GM23338 (cell line): ENCODE results near the gene PSMD8. TPM values are rescaled to one million over a fixed set of nuclear protein-coding genes. Genes with fewer than 3 reads are reported as not detected.

Source experiments
- ATAC-seq: fragments of 200-7000 bp; cut with Tn5 transposase; 3 replicates; pipeline ENCODE4 v1.9.1; 2020
- DNase-seq: peaks from one replicate; pipeline ENCODE4 v3.0.0-alpha.2; 2015; ENCODE audit warnings: low spot score
- H2AFZ ChIP-seq: fragments of 200-600 bp; sonication (generic); 2 replicates; pipeline ENCODE4 v1.8.0; 2016; ENCODE audit warnings: antibody characterized with exemption, mild to moderate bottlenecking, moderate library complexity
- H3F3A ChIP-seq: fragments of 200-600 bp; sonication (generic); replicated peaks from 2 replicates; pipeline ENCODE4 v1.8.0; 2017; ENCODE audit warnings: antibody characterized with exemption, mixed run types, low read depth
- H3K27ac ChIP-seq: fragments of 200-600 bp; sonication (generic); 2 replicates; pipeline ENCODE4 v1.6.1; 2016; ENCODE audit warnings: low read depth
- H3K27me3 ChIP-seq: fragments of 200-600 bp; sonication (generic); 2 replicates; pipeline ENCODE4 v1.8.0; 2016; ENCODE audit warnings: mild to moderate bottlenecking, mixed run types, moderate library complexity; ENCODE audit not compliant: insufficient read depth
- H3K36me3 ChIP-seq: fragments of 200-600 bp; sonication (generic); 2 replicates; pipeline ENCODE4 v1.8.0; 2016; ENCODE audit warnings: mild to moderate bottlenecking; ENCODE audit not compliant: insufficient read depth
- H3K4me1 ChIP-seq: fragments of 200-600 bp; sonication (generic); 2 replicates; pipeline ENCODE4 v1.8.0; 2016; ENCODE audit warnings: mild to moderate bottlenecking, moderate library complexity; ENCODE audit not compliant: insufficient read depth
- H3K4me2 ChIP-seq: fragments of 200-600 bp; sonication (generic); 2 replicates; pipeline ENCODE4 v1.7.1; 2017; ENCODE audit warnings: mixed run types
- H3K4me3 ChIP-seq: fragments of 200-600 bp; sonication (generic); 2 replicates; pipeline ENCODE4 v1.6.1; 2016; ENCODE audit warnings: mixed run types
- H3K79me2 ChIP-seq: fragments of 200-600 bp; sonication (generic); replicated peaks from 2 replicates; pipeline ENCODE4 v1.8.0; 2017; ENCODE audit warnings: mild to moderate bottlenecking; ENCODE audit not compliant: insufficient read depth
- H3K9me2 ChIP-seq: fragments of 200-600 bp; sonication (generic); 2 replicates; pipeline ENCODE4 v1.8.0; 2017; ENCODE audit not compliant: insufficient read depth
- H4K20me1 ChIP-seq: fragments of 200-600 bp; sonication (generic); replicated peaks from 2 replicates; pipeline ENCODE4 v1.8.0; 2017; ENCODE audit warnings: mild to moderate bottlenecking; ENCODE audit not compliant: insufficient read depth
- H3K27ac Mint-ChIP-seq: 2 replicates; pipeline ENCODE4 v1.8.0; 2020; ENCODE audit warnings: inconsistent platforms, mild to moderate bottlenecking, moderate library complexity, mixed read lengths
- H3K27me3 Mint-ChIP-seq: 3 replicates; pipeline ENCODE4 v1.8.0; 2022; ENCODE audit warnings: low read depth, mild to moderate bottlenecking, moderate library complexity, mixed read lengths, inconsistent platforms; ENCODE audit not compliant: insufficient read depth, poor library complexity
- H3K36me3 Mint-ChIP-seq: 3 replicates; pipeline ENCODE4 v1.8.0; 2021; ENCODE audit warnings: low read depth, mild to moderate bottlenecking, inconsistent platforms, moderate library complexity, mixed read lengths
- H3K4me1 Mint-ChIP-seq: 3 replicates; pipeline ENCODE4 v1.8.0; 2020; ENCODE audit warnings: mild to moderate bottlenecking, inconsistent platforms, mixed read lengths
- H3K4me3 Mint-ChIP-seq: 3 replicates; pipeline ENCODE4 v1.8.0; 2021; ENCODE audit warnings: moderate library complexity, mild to moderate bottlenecking, inconsistent platforms, mixed read lengths
- H3K9me3 Mint-ChIP-seq: 3 replicates; pipeline ENCODE4 v1.8.0; 2020; ENCODE audit warnings: moderate library complexity, mild to moderate bottlenecking, inconsistent platforms, mixed read lengths
- CREB1 ChIP-seq: fragments of 250-450 bp; sonication (Bioruptor Pico); IDR thresholded peaks from 2 replicates; pipeline ENCODE4 v1.5.0; 2020; ENCODE audit warnings: low read depth, mild to moderate bottlenecking, moderate library complexity
- CTCF ChIP-seq, 2 experiments: fragments of 200-600 bp in 1 of 2; sonication (generic) in 1 of 2; conservative IDR thresholded peaks; 2 replicates each; pipeline versions ENCODE4 v1.5.1 to v1.6.1; 2016 to 2017; ENCODE audit warnings: antibody characterized with exemption in 2 of 2, low read depth in 2 of 2, mild to moderate bottlenecking in 2 of 2, moderate library complexity in 1 of 2
- ETS1 ChIP-seq: IDR thresholded peaks from 2 replicates; pipeline ENCODE4 v1.6.1; 2016; ENCODE audit warnings: antibody characterized with exemption
- EZH2 ChIP-seq: fragments of 200-600 bp; sonication (generic); IDR thresholded peaks from one replicate; pipeline ENCODE4 v1.8.0; 2017; ENCODE audit warnings: antibody characterized with exemption, mild to moderate bottlenecking, low read depth; ENCODE audit not compliant: unreplicated experiment
- EZH2phosphoT487 ChIP-seq: fragments of 200-600 bp; sonication (generic); IDR thresholded peaks from one replicate; pipeline ENCODE4 v1.8.1; 2018; ENCODE audit warnings: antibody characterized with exemption; ENCODE audit not compliant: unreplicated experiment
- JUNB ChIP-seq: IDR thresholded peaks from one replicate; pipeline ENCODE4 v1.6.1; 2016; ENCODE audit warnings: antibody characterized with exemption; ENCODE audit not compliant: unreplicated experiment
- NANOG ChIP-seq: IDR thresholded peaks from 2 replicates; pipeline ENCODE4 v1.6.1; 2016; ENCODE audit warnings: antibody characterized with exemption, borderline replicate concordance
- POLR2AphosphoS5 ChIP-seq: IDR thresholded peaks from 2 replicates; pipeline ENCODE4 v1.6.1; 2016; ENCODE audit warnings: antibody characterized with exemption, low read depth
- REST ChIP-seq: IDR thresholded peaks from one replicate; pipeline ENCODE4 v1.6.1; 2018; ENCODE audit warnings: antibody characterized with exemption; ENCODE audit not compliant: unreplicated experiment
- STAT1 ChIP-seq: IDR thresholded peaks from one replicate; pipeline ENCODE4 v1.6.1; 2016; ENCODE audit warnings: antibody characterized with exemption; ENCODE audit not compliant: unreplicated experiment
- ZNF114 ChIP-seq: fragments of 250-450 bp; sonication (Bioruptor Pico); IDR thresholded peaks from 2 replicates; pipeline ENCODE4 v1.5.0; 2020; ENCODE audit warnings: mild to moderate bottlenecking, moderate library complexity
- ZNF331 ChIP-seq: fragments of 250-450 bp; sonication (Bioruptor Pico); IDR thresholded peaks from 2 replicates; pipeline ENCODE4 v1.5.0; 2020; ENCODE audit warnings: low read depth, mild to moderate bottlenecking, moderate library complexity
- ZNF462 ChIP-seq: fragments of 250-450 bp; sonication (Bioruptor Pico); IDR thresholded peaks from 2 replicates; pipeline ENCODE4 v1.5.0; 2020; ENCODE audit warnings: mild to moderate bottlenecking, moderate library complexity
- polyA plus RNA-seq: library from polyadenylated mRNA; unstranded; fragments of >200 nt; fragmentation: Nextera tagmentation; extraction: Ambion mirVana; gene quantifications from 2 replicates; pipeline ENCODE4 v1.2.1, GENCODE V29; 2016
- total RNA-seq: library from RNA; depleted of rRNA; stranded (reverse); fragments of >200 nt; shearing (Covaris generic); gene quantifications from 2 replicates; pipeline ENCODE4 v1.2.3, GENCODE V29; 2014

Gene PSMD8
- total and polyA plus RNA-seq, 2 experiments from 2014 or later: 129 to 241 TPM

GRCh38 chr19:38326591-38326990, 47.8 kb upstream of the PSMD8 start:
- Mint-ChIP-seq H3K4me1 (peaks cover 1% of the 10 kb centered on the region; the same call in 2 of the 3 replicates), H3K9me3 (no peaks in the 10 kb centered on the region; the same call in 2 of the 3 replicates), H3K27me3 (peaks cover 6% of the 10 kb centered on the region), H3K4me3 (no peak overlapping the region), H3K36me3 (peaks cover 6% of the 10 kb centered on the region; the same call in 2 of the 3 replicates), H3K27ac (no peak overlapping the region)
- Histone ChIP-seq H3F3A (0 out of 2 replicates have a peak, but pooled peaks cover 2% of the 10 kb centered on the region), H3K4me1 (no peaks in the 10 kb centered on the region), H3K36me3 (0 out of 2 replicates have a peak, but pooled peaks cover 5% of the 10 kb centered on the region), H3K27ac (no peak overlapping the region), H3K79me2 (no peaks in the 10 kb centered on the region), H3K27me3 (no peaks in the 10 kb centered on the region), H2AFZ (no peak overlapping the region), H3K9me2 (no peaks in the 10 kb centered on the region), H3K4me3 (no peak overlapping the region), H3K4me2 (no peak overlapping the region), H4K20me1 (no peaks in the 10 kb centered on the region)
- TF ChIP-seq ETS1 (no peak), POLR2AphosphoS5 (no peak), REST (no peak), STAT1 (no peak), EZH2 (no peak), ZNF462 (CRISPR knock-in tag) (no peak), CREB1 (CRISPR knock-in tag) (no peak), EZH2phosphoT487 (no peak), JUNB (no peak), NANOG (no peak), ZNF331 (no peak), ZNF114 (no peak), CTCF (conservative IDR thresholded peaks at IDR 0.05; ENCODE audit: low read depth in 2 of 2) (no peak)
- ATAC-seq (no peak), DNase-seq (no peak)
